HEK293T (cell line): ENCODE data around the gene ESYT1.

Experiments
- CTCF ChIA-PET: fragments of 350-600 bp; formaldehyde crosslinking; extraction: SDS; loops from one replicate; lab custom pipeline; 2021; ENCODE audit warnings: antibody characterized with exemption, inconsistent platforms; lab: Yijun Ruan, JAX
- POLR2A ChIA-PET: fragments of 350-600 bp; formaldehyde crosslinking; extraction: SDS; loops from one replicate; lab custom pipeline; 2020; ENCODE audit warnings: antibody characterized with exemption, inconsistent platforms; lab: Yijun Ruan, JAX
- DNase-seq: peaks from one replicate; pipeline ENCODE4 v3.0.0; 2012; ENCODE audit warnings: mixed read lengths; ENCODE audit errors: extremely low spot score
- ARNT ChIP-seq: fragments of 450-650 bp; IDR thresholded peaks from 2 replicates; pipeline ENCODE4 v1.6.1; 2017; ENCODE audit warnings: mild to moderate bottlenecking
- BHLHE40 ChIP-seq: fragments of 450-650 bp; IDR thresholded peaks from 2 replicates; pipeline ENCODE4 v1.6.1; 2016; ENCODE audit warnings: mild to moderate bottlenecking, moderate library complexity, borderline replicate concordance
- CTBP1 ChIP-seq: fragments of 450-650 bp; IDR thresholded peaks from 2 replicates; pipeline ENCODE4 v1.6.1; 2016; ENCODE audit warnings: borderline replicate concordance
- ELF4 ChIP-seq: fragments of 450-650 bp; IDR thresholded peaks from 2 replicates; pipeline ENCODE4 v1.6.1; 2017; ENCODE audit warnings: antibody characterized with exemption
- FOXA1 ChIP-seq: fragments of 450-650 bp; IDR thresholded peaks from 2 replicates; pipeline ENCODE4 v1.6.1; 2016; ENCODE audit warnings: mild to moderate bottlenecking
- FOXK2 ChIP-seq: fragments of 450-650 bp; IDR thresholded peaks from 2 replicates; pipeline ENCODE4 v1.6.1; 2016; ENCODE audit warnings: mild to moderate bottlenecking
- FOXM1 ChIP-seq: fragments of 450-650 bp; IDR thresholded peaks from 2 replicates; pipeline ENCODE4 v1.6.1; 2017; ENCODE audit warnings: mild to moderate bottlenecking, borderline replicate concordance
- HDGF ChIP-seq: fragments of 450-650 bp; IDR thresholded peaks from 2 replicates; pipeline ENCODE4 v1.6.1; 2017; ENCODE audit warnings: antibody characterized with exemption, borderline replicate concordance
- L3MBTL2 ChIP-seq: fragments of 450-650 bp; conservative IDR thresholded peaks from 2 replicates; pipeline ENCODE4 v1.6.1; 2016; ENCODE audit warnings: mild to moderate bottlenecking
- LEF1 ChIP-seq: fragments of 450-650 bp; IDR thresholded peaks from 2 replicates; pipeline ENCODE4 v1.6.1; 2017; ENCODE audit warnings: mild to moderate bottlenecking, borderline replicate concordance
- NFRKB ChIP-seq: fragments of 450-650 bp; IDR thresholded peaks from 2 replicates; pipeline ENCODE4 v1.6.1; 2016; ENCODE audit warnings: mild to moderate bottlenecking, moderate library complexity
- PKNOX1 ChIP-seq: fragments of 450-650 bp; IDR thresholded peaks from 2 replicates; pipeline ENCODE4 v1.6.1; 2016
- SP1 ChIP-seq: fragments of 450-650 bp; IDR thresholded peaks from 2 replicates; pipeline ENCODE4 v1.6.1; 2017
- SUZ12 ChIP-seq: fragments of 450-650 bp; IDR thresholded peaks from 2 replicates; pipeline ENCODE4 v1.6.1; 2016; ENCODE audit warnings: mild to moderate bottlenecking
- TARDBP ChIP-seq: fragments of 450-650 bp; IDR thresholded peaks from 2 replicates; pipeline ENCODE4 v1.6.1; 2016
- ZNF384 ChIP-seq: fragments of 450-650 bp; IDR thresholded peaks from 2 replicates; pipeline ENCODE4 v1.6.1; 2016

ESYT1 gene, protein sequence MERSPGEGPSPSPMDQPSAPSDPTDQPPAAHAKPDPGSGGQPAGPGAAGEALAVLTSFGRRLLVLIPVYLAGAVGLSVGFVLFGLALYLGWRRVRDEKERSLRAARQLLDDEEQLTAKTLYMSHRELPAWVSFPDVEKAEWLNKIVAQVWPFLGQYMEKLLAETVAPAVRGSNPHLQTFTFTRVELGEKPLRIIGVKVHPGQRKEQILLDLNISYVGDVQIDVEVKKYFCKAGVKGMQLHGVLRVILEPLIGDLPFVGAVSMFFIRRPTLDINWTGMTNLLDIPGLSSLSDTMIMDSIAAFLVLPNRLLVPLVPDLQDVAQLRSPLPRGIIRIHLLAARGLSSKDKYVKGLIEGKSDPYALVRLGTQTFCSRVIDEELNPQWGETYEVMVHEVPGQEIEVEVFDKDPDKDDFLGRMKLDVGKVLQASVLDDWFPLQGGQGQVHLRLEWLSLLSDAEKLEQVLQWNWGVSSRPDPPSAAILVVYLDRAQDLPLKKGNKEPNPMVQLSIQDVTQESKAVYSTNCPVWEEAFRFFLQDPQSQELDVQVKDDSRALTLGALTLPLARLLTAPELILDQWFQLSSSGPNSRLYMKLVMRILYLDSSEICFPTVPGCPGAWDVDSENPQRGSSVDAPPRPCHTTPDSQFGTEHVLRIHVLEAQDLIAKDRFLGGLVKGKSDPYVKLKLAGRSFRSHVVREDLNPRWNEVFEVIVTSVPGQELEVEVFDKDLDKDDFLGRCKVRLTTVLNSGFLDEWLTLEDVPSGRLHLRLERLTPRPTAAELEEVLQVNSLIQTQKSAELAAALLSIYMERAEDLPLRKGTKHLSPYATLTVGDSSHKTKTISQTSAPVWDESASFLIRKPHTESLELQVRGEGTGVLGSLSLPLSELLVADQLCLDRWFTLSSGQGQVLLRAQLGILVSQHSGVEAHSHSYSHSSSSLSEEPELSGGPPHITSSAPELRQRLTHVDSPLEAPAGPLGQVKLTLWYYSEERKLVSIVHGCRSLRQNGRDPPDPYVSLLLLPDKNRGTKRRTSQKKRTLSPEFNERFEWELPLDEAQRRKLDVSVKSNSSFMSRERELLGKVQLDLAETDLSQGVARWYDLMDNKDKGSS

GRCh38 chr12:56127888-56128669 lies at the start of gene ESYT1:
TSS of gene ESYT1 (plus strand) at chr12:56128267. CDS start at chr12:56128320, 53 bp downstream.
- ChIA-PET POLR2A (interaction anchor here (0.5 to 3.5 kb wide), 27 partner anchors 9 to 983 kb away, joined by 3 to 56 read pairs (median 5); partner anchors contain the start of genes ANKRD52, COQ10A, DNAJC14 and MYL6), CTCF (interaction anchor here (0.5 to 2.4 kb wide), 8 partner anchors 9 to 103 kb away, joined by 3 to 11 read pairs (median 3); partner anchors contain the start of genes SMARCC2 and ZC3H10)
- TF ChIP-seq L3MBTL2 (no peak), CTBP1 (no peak), LEF1 (no peak), SP1 (no peak), FOXK2 (no peak), SUZ12 (no peak), FOXM1 (no peak), HDGF (no peak), ARNT (no peak), TARDBP (no peak), NFRKB (no peak), ZNF384 (no peak), FOXA1 (no peak), BHLHE40 (no peak)
- DNase-seq: peak; percentile 95

DNA sequence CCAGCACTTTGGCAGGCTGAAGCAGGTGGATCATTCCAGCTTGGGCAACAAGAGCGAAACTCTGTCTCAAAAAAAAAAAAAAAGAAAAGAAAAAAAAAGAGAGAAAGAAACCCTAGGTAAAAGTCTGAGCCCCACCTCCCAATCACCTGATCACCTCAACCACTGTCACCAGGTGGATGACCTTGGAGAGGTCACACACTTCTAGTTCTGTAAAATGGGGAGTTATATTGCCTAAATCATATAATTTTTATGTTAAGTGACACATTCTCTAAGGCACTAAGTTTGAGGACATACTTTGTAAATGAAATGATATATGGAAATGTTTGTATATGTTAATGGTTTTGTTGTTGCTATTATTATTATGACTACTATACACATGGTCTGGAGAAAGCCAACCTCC lies 49.6 kb upstream of the ESYT1 start:
- no peak for DNase-seq
- ChIA-PET CTCF (interaction anchor here (0.7 kb wide), 1 partner anchor 1151 kb away, joined by 3 read pairs; the partner anchor contains the start of gene SHMT2), POLR2A (interaction anchor here (1.2 to 7.3 kb wide), 7 partner anchors 11 to 144 kb away, joined by 3 to 65 read pairs (median 6); partner anchors contain the start of genes PA2G4, RNF41 and ZC3H10)
- no peak for TF ChIP-seq ELF4
- no peak for TF ChIP-seq BHLHE40
- TF ChIP-seq PKNOX1: no peak
- no peak for TF ChIP-seq SUZ12
- TF ChIP-seq ARNT: no peak
- no peak for TF ChIP-seq CTBP1
- no peak for TF ChIP-seq FOXA1
- TF ChIP-seq LEF1: no peak
- TF ChIP-seq SP1: no peak
- no peak for TF ChIP-seq ZNF384
- no peak for TF ChIP-seq L3MBTL2

GRCh38 chr12:56078931-56079722 lies 48.9 kb upstream of the ESYT1 start:
- CTCF ChIA-PET: interaction anchor here (0.6 to 1.4 kb wide), 9 partner anchors 10 to 108 kb away, joined by 3 to 11 read pairs (median 3); partner anchors contain the start of gene ESYT1
- DNase-seq: peak; percentile 82
- TF ChIP-seq TARDBP: no peak
- 0 out of 2 replicates have a peak, but pooled peaks have one; percentile 17 for TF ChIP-seq LEF1
- no peak for TF ChIP-seq BHLHE40
- POLR2A ChIA-PET: interaction anchor here (0.6 to 7.3 kb wide), 13 partner anchors 9 to 261 kb away, joined by 3 to 65 read pairs (median 6); partner anchors contain the start of genes ORMDL2, PA2G4, RAB5B and RNF41

GRCh38 chr12:56079723-56080555 lies 48.1 kb upstream of the ESYT1 start, which contains the start of gene ERBB3:
TSS of gene ERBB3 (plus strand) at chr12:56080165. CDS start at chr12:56080301, 136 bp downstream.
- POLR2A ChIA-PET: interaction anchor here (0.7 to 7.3 kb wide), 13 partner anchors 8 to 262 kb away, joined by 3 to 65 read pairs (median 6); partner anchors contain the start of genes ORMDL2, PA2G4, RNF41 and RPL41

More at GRCh38 chr12:56079723-56080555, 48.1 kb upstream of the ESYT1 start, which contains the start of gene ERBB3:
- TF ChIP-seq CTBP1 (peak; percentile 29; the same call in 1 of the 2 replicates), L3MBTL2 (peak; percentile 62), FOXM1 (no peak)
- CTCF ChIA-PET: interaction anchor here (0.6 to 1.4 kb wide), 9 partner anchors 9 to 109 kb away, joined by 3 to 11 read pairs (median 3); partner anchors contain the start of genes ESYT1 and SMARCC2
- peak; percentile 73 for DNase-seq
